GM04504 (cell line): ENCODE results near the gene RNF43.

Source experiments
- DNase-seq: peaks from one replicate; pipeline ENCODE4 v3.0.0-alpha.2; 2012; ENCODE audit warnings: low read depth

RNF43 gene

DNA sequence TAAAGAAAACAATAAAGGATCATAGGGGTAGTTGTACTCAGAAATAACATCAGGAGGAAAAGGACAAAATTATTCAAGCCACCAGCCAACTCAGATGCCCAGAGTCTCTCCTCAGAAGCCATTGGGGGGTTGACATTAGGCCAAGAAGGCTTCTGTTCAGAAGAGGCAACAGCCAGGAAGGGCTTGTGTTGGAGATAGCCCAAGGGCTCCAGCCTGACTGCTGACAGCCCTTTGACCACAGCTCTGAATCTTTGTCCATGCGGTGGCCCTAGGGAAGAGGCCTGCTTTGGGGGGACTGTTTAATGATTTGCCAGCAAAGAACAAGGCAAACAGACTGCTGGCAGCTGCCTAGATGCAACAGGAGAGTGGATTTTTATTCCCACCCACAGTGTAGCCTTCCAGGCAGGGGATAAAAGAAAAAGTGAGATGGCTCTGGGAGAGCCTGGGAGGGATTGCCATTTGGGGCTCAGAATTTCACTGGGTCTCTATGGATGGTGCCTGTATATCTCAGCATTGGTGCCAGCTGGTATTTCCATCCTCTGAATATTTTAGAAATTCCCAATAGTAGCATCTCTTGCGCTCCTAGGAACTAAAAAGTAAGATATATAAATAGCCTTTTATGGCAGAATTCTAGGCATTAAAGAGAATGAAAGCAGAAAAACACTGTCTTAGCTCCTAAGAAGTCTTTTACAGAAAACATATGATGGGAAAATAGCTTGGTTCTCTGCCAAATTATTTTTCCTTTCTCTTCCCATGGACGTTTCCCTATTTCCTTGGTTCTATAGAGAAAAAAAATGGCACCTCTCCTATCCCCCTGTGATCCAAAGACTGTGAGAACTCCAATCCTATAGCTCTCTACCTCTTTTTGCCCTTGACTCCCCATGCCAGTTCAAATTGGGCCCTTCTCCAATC is 36.0 kb downstream of the RNF43 start:
- no peak for DNase-seq

DNA sequence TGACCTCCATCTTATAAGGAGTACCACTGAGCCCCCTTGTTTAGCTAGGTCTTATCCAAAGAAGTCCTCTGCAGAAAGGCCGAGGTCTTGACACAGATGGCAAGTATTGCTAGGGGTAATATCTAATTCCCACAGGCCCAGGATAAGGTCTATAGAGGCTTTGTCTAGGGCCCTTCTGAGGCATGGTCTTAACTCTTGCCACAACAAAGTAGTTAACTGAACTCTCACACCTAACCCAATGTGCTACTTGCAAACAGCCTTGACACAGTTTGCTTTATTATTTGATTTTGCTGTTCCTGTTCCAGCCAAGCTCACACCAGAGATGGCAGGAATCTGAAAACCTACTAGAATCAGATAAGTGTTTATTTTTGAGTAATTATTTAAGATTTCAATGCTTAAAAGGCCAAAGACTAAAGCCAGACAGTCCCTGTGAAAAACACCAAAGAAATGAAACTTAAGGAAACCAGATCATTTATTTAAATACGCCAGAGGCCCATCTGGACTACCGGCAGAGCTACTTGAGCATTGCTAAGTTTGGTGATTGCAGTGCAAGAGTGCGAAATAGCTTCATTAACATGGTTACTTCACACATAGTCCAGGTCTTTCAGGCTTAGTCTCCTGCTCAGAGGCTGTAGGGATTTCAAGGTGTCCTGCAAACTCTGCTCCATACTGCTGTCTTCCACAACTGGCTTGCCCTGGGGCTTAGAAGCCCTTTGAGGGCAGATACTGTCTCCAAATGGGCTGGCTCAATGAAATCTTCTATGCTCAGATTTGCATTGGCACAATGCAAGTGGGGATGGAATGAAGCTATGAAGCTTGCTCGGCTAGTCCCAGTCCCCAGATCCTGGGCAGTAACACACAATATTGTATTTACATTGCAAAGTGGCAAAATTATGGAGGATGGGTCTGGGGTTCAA is 36.9 kb downstream of the RNF43 start:
- no peak for DNase-seq

DNA sequence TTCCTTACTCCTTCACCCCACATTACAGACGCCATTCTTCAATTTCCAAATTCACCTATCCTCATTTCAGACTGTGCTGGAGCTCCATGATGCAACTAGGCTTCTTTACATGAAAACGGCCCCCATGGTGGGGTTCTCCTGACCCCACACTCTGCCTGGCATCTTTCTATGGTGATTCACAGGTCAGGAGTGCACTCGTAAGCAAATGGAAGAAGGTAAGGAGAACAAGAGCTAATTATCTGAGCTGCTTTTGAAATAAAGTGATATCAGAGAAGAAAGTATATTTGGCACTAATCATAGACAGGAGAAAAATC is 37.9 kb downstream of the RNF43 start:
- DNase-seq: no peak

GRCh38 chr17:58378733-58379510 is 38.4 kb downstream of the RNF43 start:
- DNase-seq: no peak

DNA sequence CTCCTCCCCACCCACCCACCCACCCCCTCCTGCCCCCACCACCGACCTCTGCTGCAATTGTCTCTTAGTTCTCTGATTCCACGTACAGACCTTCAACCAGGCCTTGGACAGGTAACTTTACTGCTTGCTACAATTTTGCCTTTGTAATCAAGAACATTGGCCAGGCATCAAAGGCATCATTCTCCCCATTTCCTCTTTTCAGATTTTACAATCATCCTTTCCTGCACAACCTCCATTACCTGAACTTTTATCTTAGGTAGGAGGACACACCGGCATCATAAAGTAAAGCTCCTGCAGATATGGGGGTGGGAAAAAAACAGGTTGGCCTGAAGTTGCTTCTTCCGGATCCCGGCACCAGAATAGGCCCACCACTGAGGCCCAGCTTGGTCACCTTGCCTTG is 39.7 kb downstream of the RNF43 start:
- DNase-seq: no peak

DNA sequence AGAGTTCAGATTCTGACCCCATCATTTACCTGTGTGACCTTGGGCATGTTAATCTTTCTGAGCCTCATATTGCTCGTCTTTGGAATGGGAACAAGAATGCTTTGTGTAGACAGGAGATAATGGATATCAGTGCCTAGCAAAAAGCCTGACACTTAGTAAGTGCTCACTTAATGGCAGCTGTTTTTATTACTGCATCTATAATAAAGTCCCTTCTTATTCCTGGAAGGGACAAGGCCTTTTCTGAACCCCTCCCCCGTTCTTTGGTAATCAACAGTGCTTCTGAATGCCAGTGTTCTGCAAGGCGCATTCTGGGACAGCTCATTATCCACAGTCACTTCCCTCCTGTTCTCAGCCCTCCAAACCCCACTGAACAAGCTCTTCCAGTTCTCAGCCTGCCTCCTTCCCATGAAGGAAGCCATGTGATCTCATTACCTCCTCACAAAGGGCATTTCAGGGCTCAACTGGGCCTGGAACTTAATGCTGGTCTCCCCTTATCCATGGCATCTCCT is 40.2 kb downstream of the RNF43 start:
- no peak for DNase-seq

- no peak for DNase-seq
Measured at GRCh38 chr17:58376472-58377000, 40.8 kb downstream of the RNF43 start.

DNA sequence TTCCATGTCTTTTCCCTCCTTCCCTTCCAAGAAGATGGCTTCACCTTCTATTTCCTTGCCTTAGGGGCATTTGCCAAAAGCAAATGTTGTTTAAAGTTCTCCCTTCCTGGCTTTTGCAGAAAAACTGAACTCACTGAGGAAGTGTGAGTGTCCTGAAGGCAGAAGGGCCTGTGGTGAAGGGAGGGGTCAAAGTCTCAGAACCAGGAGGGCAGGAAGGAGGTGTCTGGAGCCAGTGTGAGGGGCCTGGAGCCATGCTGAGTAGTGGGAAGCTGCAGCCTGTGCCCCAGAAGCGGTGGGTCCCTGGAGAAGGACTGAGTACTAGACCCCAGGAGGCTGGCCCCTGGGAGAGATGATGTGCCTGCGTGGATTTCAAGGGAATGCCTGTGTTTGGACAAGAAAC is 41.5 kb downstream of the RNF43 start:
- no peak for DNase-seq

DNA sequence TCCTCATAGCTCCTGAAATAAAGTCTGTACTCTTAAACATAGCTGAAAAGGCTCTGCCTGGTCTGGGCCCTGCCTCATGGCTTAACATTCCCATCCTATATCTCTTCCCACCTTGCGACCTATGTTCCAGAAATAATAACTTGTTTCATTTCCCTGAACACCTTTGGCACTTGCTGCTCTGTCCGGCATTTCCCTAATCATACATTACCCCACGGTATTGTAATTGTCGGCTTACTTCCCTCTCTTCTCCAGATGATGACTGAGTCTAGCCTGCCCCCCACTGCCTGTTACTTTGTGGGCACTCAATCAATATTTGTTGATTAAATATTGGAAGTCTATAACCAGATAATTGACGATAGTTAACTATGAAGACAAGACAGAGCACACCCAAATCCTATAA is 42.1 kb downstream of the RNF43 start:
- no peak for DNase-seq

DNA sequence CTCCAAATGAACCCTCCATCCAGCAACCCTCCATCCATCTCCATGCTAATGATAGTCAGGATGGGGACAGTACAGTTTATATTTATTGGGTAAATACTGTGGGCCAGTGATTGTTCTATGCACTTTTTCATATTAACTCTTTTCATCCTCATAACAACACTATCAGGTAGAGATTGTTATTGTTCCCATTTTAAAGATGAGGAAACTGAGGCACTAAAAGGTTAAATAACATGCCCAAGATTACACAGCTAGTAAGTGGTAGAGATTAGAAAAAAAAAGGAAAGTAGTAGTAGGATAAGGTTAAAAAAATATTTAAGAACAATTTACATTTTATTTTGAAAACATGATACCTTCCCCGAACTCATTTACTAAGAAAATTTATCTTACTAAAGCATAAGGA is 43.4 kb downstream of the RNF43 start:
- DNase-seq: no peak

- DNase-seq: no peak
Measured at GRCh38 chr17:58373003-58373402, 44.3 kb downstream of the RNF43 start.

DNA sequence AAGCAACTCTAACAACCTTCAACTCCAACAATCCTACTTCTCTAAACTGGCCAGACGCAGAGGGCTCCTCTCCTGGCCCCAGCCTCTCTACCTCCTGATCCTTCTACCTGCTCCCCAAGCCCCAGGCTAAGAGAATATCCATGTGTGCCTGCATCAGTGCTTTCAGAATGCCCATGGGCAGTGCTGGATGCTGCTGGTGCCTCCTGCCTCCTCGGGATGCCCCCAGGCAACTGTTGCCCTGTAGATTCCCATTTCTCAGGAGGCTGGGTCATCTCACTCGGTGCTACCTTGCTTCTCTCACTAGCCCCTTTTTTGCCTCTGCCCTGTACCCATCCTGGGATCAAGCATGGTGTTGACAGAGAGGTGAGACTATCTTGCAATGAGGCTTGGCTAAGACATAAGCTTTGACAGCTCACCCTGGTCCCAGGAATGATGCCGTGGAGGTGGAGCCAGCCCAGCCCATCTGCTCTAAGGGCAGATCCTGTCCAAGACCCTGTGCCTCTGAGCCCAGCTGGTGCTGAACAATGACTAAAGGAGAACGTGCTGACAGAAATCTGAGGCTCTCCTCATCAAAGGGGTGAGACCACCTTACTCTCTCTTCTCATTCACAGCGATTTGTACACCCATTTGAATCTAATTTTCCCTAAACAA is 45.9 kb downstream of the RNF43 start:
- DNase-seq: no peak

GRCh38 chr17:58370716-58371115 is 46.6 kb downstream of the RNF43 start:
- no peak for DNase-seq

GRCh38 chr17:58370309-58370708 is 47.0 kb downstream of the RNF43 start:
- no peak for DNase-seq

DNA sequence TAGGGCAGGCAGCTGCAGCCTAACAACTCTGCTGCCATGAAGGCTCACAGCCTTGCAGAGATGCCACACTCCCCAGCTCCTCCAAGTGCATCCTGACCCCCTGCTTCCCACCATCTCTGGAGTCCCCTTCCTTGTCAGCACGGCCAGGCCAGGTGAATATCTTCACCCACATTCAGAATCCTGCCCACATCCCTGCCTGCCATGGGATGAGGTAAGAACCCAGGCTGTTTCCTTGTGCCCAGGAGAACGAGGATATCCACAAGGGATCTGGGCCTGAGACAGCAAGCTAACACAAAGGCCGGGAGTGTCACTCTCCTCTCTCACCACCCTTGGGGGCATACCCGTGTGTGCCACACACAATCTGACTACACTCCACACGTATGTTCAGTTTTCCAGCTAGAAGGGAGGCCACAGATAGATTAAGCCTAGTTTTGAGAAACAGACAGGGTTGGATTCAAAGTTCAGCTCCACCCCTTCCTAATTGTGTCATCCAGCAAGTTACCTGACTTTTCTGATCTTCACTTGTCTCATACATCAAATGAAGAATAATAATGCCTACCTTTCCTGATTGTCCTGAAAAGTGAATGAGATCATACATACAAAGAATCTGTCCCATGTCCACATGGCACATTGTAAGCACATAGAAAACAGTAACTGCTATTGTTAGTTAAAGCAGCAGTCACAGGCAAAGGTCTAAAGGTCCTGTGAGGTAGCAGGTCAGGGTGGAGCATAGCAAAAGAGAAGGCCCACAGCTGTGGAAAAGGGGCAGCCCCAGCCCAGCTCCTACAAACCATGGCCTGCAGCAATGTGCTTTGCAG is 47.9 kb downstream of the RNF43 start:
- DNase-seq: no peak

- no peak for DNase-seq
Measured at GRCh38 chr17:58368860-58369213, 48.5 kb downstream of the RNF43 start.
